ENCODE data around the gene EDIL3. TPM values are rescaled to one million over a fixed set of nuclear protein-coding genes. Genes with fewer than 3 reads are reported as not detected.

The EDIL3 gene
- total RNA-seq, 1 donor from 2014 or later, result 604 TPM

- TF ChIP-seq CTCF (IDR thresholded peaks at IDR 0.05), result no peak
- Mint-ChIP-seq H3K4me3 (ENCODE audit: unreplicated experiment) (no peak overlapping the region), H3K4me1 (ENCODE audit: low read depth) (peaks cover 57% of the 10 kb centered on the region), H3K27me3 (ENCODE audit: low read depth) (no peaks in the 10 kb centered on the region), H3K9me3 (ENCODE audit: low read depth) (no peaks in the 10 kb centered on the region), H3K36me3 (ENCODE audit: low read depth) (peaks cover 2% of the 10 kb centered on the region), H3K27ac (ENCODE audit: unreplicated experiment) (no peak overlapping the region)
- DNase-seq (ENCODE audit: low spot score), result no peak
Measured at GRCh38 chr5:84251503-84251902, 133.2 kb downstream of the EDIL3 start.

- peaks cover 48% of the 10 kb centered on the region for H3K4me1 Mint-ChIP-seq (ENCODE audit: low read depth)
- H3K27ac Mint-ChIP-seq (ENCODE audit: unreplicated experiment), result peak overlapping the region; percentile 86
- peaks cover 2% of the 10 kb centered on the region for H3K36me3 Mint-ChIP-seq (ENCODE audit: low read depth)
- H3K4me3 Mint-ChIP-seq (ENCODE audit: unreplicated experiment), result peak overlapping the region; percentile 14
- no peaks in the 10 kb centered on the region for H3K9me3 Mint-ChIP-seq (ENCODE audit: low read depth)
- TF ChIP-seq CTCF (IDR thresholded peaks at IDR 0.05), result peak; percentile 42
- H3K27me3 Mint-ChIP-seq (ENCODE audit: low read depth), result no peaks in the 10 kb centered on the region
- DNase-seq (ENCODE audit: low spot score), result no peak
Measured at GRCh38 chr5:84249918-84250630, 134.6 kb downstream of the EDIL3 start.

- TF ChIP-seq CTCF (IDR thresholded peaks at IDR 0.05), result no peak
- Mint-ChIP-seq H3K27ac (ENCODE audit: unreplicated experiment) (peak overlapping the region; percentile 70), H3K9me3 (ENCODE audit: low read depth) (no peaks in the 10 kb centered on the region), H3K27me3 (ENCODE audit: low read depth) (no peaks in the 10 kb centered on the region), H3K4me1 (ENCODE audit: low read depth) (peaks cover 50% of the 10 kb centered on the region), H3K36me3 (ENCODE audit: low read depth) (no peaks in the 10 kb centered on the region), H3K4me3 (ENCODE audit: unreplicated experiment) (no peak overlapping the region)
- no peak for DNase-seq (ENCODE audit: low spot score)
Measured at GRCh38 chr5:84248013-84248412, 136.7 kb downstream of the EDIL3 start.

GRCh38 chr5:84242286-84242685 lies 142.4 kb downstream of the EDIL3 start:
- Mint-ChIP-seq H3K27ac (ENCODE audit: unreplicated experiment) (peak overlapping the region; percentile 85), H3K9me3 (ENCODE audit: low read depth) (no peaks in the 10 kb centered on the region), H3K27me3 (ENCODE audit: low read depth) (no peaks in the 10 kb centered on the region), H3K36me3 (ENCODE audit: low read depth) (no peaks in the 10 kb centered on the region), H3K4me3 (ENCODE audit: unreplicated experiment) (no peak overlapping the region), H3K4me1 (ENCODE audit: low read depth) (peaks cover 64% of the 10 kb centered on the region)
- DNase-seq (ENCODE audit: low spot score), result no peak
- no peak for TF ChIP-seq CTCF (IDR thresholded peaks at IDR 0.05)

GRCh38 chr5:84239494-84239893 lies 145.2 kb downstream of the EDIL3 start:
- H3K27ac Mint-ChIP-seq (ENCODE audit: unreplicated experiment), result peak overlapping the region; percentile 38
- H3K9me3 Mint-ChIP-seq (ENCODE audit: low read depth), result no peaks in the 10 kb centered on the region
- no peak for TF ChIP-seq CTCF (IDR thresholded peaks at IDR 0.05)
- no peaks in the 10 kb centered on the region for H3K36me3 Mint-ChIP-seq (ENCODE audit: low read depth)
- DNase-seq (ENCODE audit: low spot score), result no peak
- H3K4me3 Mint-ChIP-seq (ENCODE audit: unreplicated experiment), result no peak overlapping the region
- H3K27me3 Mint-ChIP-seq (ENCODE audit: low read depth), result no peaks in the 10 kb centered on the region
- H3K4me1 Mint-ChIP-seq (ENCODE audit: low read depth), result peaks cover 75% of the 10 kb centered on the region
